ENCODE measurements around the gene CAPN5. TPM values are rescaled to one million over a fixed set of nuclear protein-coding genes. Genes with fewer than 3 reads are reported as not detected.
"Not testable (repeated sequence)": the region's sequence is repeated elsewhere in the genome, so short reads cannot be mapped to it uniquely, and the experiment has no call there.

CAPN5 gene
- polyA plus RNA-seq, 3 donors from 2014 or later, result 1.6 to 18.8 (median 6.1) TPM

GRCh38 chr11:77049026-77049425 is 17.7 kb upstream of the CAPN5 start:
- Mint-ChIP-seq H3K36me3 (no peaks in the 10 kb centered on the region), H3K27ac (no peak overlapping the region), H3K9me3 (no peaks in the 10 kb centered on the region), H3K27me3 (ENCODE audit: low read depth in 3 of 3) (peaks cover 4 to 11% (median 5%) of the 10 kb centered on the region in 3 donors), H3K4me3 (no peak overlapping the region), H3K4me1 (peaks cover 10 to 14% of the 10 kb centered on the region in 2 donors)
- no peak for DNase-seq

- Mint-ChIP-seq H3K4me1 (peaks cover 10% of the 10 kb centered on the region in 2 donors), H3K27me3 (ENCODE audit: low read depth in 3 of 3) (peaks cover 2 to 5% (median 5%) of the 10 kb centered on the region in 3 donors), H3K9me3 (peaks cover 0 to 3% (median 0%) of the 10 kb centered on the region in 6 donors), H3K36me3 (no peaks in the 10 kb centered on the region), H3K27ac (no peak overlapping the region), H3K4me3 (no peak overlapping the region)
- no peak for DNase-seq
Observed at GRCh38 chr11:77051511-77051910, 15.3 kb upstream of the CAPN5 start.

- H3K27ac Mint-ChIP-seq, result no peak overlapping the region
- peaks cover under 1 to 5% of the 10 kb centered on the region in 2 donors for H3K4me1 Mint-ChIP-seq
- no peak for DNase-seq
- H3K36me3 Mint-ChIP-seq, result no peaks in the 10 kb centered on the region
- no peak overlapping the region for H3K4me3 Mint-ChIP-seq
- H3K9me3 Mint-ChIP-seq, result peaks cover 0 to 7% (median 1%) of the 10 kb centered on the region in 6 donors
- H3K27me3 Mint-ChIP-seq (ENCODE audit: low read depth in 3 of 3), result peaks cover 2 to 5% (median 3%) of the 10 kb centered on the region in 3 donors
Observed at GRCh38 chr11:77052518-77052917, 14.3 kb upstream of the CAPN5 start.

GRCh38 chr11:77053217-77054015 is 13.4 kb upstream of the CAPN5 start:
- no peak for DNase-seq
- Mint-ChIP-seq H3K9me3 (peaks cover 0 to 7% (median 1%) of the 10 kb centered on the region in 6 donors), H3K27me3 (ENCODE audit: low read depth in 3 of 3) (peaks cover 0 to 5% (median 1%) of the 10 kb centered on the region in 3 donors), H3K36me3 (no peaks in the 10 kb centered on the region), H3K4me1 (peaks cover 0 to 5% of the 10 kb centered on the region in 2 donors), H3K27ac (no peak overlapping the region), H3K4me3 (no peak overlapping the region)

DNA sequence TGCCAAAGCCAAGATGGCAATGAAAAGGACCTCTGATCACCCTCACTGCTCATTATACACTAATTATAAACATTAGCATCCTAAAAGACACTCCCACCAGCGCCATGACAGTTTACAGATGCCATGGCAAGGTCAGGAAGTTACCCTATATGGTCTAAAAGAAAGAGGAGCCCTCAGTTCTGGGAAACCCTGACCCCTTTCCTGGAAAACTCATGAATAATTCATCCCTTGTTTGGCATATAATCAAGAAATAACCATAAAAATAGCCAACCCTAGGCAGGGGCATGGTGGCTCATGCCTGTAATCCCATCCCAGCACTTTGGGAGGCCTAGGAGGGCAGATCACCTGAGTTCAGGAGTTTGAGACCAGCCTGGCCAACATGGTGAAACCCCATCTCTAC is 12.7 kb upstream of the CAPN5 start:
- Mint-ChIP-seq H3K36me3 (no peaks in the 10 kb centered on the region), H3K27me3 (ENCODE audit: low read depth in 3 of 3) (peaks cover 0 to 5% (median 1%) of the 10 kb centered on the region in 3 donors), H3K4me3 (no peak overlapping the region), H3K4me1 (peaks cover 0 to 1% of the 10 kb centered on the region in 2 donors), H3K9me3 (peaks cover 0 to 7% (median 1%) of the 10 kb centered on the region in 6 donors), H3K27ac (no peak overlapping the region)
- no peak for DNase-seq

- peaks cover 0 to 5% (median 1%) of the 10 kb centered on the region in 3 donors for H3K27me3 Mint-ChIP-seq (ENCODE audit: low read depth in 3 of 3)
- no peak overlapping the region for H3K27ac Mint-ChIP-seq
- DNase-seq, result no peak
- no peak overlapping the region for H3K4me3 Mint-ChIP-seq
- H3K9me3 Mint-ChIP-seq, result peaks cover 0 to 7% (median 1%) of the 10 kb centered on the region in 6 donors
- no peaks in the 10 kb centered on the region for H3K36me3 Mint-ChIP-seq
- H3K4me1 Mint-ChIP-seq, result no peaks in the 10 kb centered on the region
Observed at GRCh38 chr11:77055101-77055561, 11.6 kb upstream of the CAPN5 start.

GRCh38 chr11:77055913-77056312 is 10.9 kb upstream of the CAPN5 start:
- H3K36me3 Mint-ChIP-seq, result no peaks in the 10 kb centered on the region
- no peak overlapping the region for H3K4me3 Mint-ChIP-seq
- no peaks in the 10 kb centered on the region for H3K4me1 Mint-ChIP-seq
- peaks cover 2 to 5% (median 5%) of the 10 kb centered on the region in 3 donors for H3K27me3 Mint-ChIP-seq (ENCODE audit: low read depth in 3 of 3)
- DNase-seq, result no peak
- peaks cover 0 to 7% (median 1%) of the 10 kb centered on the region in 6 donors for H3K9me3 Mint-ChIP-seq
- H3K27ac Mint-ChIP-seq, result no peak overlapping the region

GRCh38 chr11:77056814-77057402 is 9.9 kb upstream of the CAPN5 start:
- Mint-ChIP-seq H3K4me3 (no peak overlapping the region), H3K4me1 (no peaks in the 10 kb centered on the region), H3K9me3 (peaks cover 0 to 7% (median 3%) of the 10 kb centered on the region in 6 donors), H3K36me3 (no peaks in the 10 kb centered on the region), H3K27ac (no peak overlapping the region), H3K27me3 (ENCODE audit: low read depth in 3 of 3) (peaks cover 2 to 5% (median 5%) of the 10 kb centered on the region in 3 donors)
- no peak for DNase-seq

GRCh38 chr11:77057938-77058474 is 8.8 kb upstream of the CAPN5 start:
- Mint-ChIP-seq H3K36me3 (no peaks in the 10 kb centered on the region), H3K4me3 (no peak overlapping the region), H3K27me3 (ENCODE audit: low read depth in 3 of 3) (peaks cover 2 to 5% (median 5%) of the 10 kb centered on the region in 3 donors), H3K9me3 (peaks cover 0 to 7% (median 3%) of the 10 kb centered on the region in 6 donors), H3K4me1 (no peaks in the 10 kb centered on the region), H3K27ac (no peak overlapping the region)
- DNase-seq, result no peak

DNA sequence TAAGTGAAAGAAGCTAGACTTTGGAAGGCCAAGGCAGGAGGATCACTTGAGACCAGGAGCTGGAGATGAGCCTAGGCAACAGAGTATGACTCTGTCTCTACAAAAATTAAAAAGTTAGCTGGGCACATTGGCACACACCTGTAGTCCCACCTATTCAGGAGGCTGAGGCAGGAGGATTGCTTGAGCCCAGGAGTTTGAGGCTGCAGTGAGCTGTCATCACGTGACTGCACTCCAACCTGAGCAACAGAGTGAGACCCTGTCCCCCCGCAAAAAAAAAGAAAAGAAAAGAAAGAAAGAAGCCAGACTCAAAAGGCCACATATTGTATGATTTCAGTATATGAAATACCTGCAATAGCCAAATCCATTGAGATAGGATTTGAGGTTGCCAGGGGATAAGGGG is 7.9 kb upstream of the CAPN5 start:
- H3K27me3 Mint-ChIP-seq (ENCODE audit: low read depth in 3 of 3), result peaks cover 2 to 8% (median 5%) of the 10 kb centered on the region in 3 donors
- no peak overlapping the region for H3K27ac Mint-ChIP-seq
- no peaks in the 10 kb centered on the region for H3K4me1 Mint-ChIP-seq
- H3K9me3 Mint-ChIP-seq, result peaks cover 0 to 7% (median 3%) of the 10 kb centered on the region in 6 donors
- no peaks in the 10 kb centered on the region for H3K36me3 Mint-ChIP-seq
- no peak overlapping the region for H3K4me3 Mint-ChIP-seq
- DNase-seq, result no peak

DNA sequence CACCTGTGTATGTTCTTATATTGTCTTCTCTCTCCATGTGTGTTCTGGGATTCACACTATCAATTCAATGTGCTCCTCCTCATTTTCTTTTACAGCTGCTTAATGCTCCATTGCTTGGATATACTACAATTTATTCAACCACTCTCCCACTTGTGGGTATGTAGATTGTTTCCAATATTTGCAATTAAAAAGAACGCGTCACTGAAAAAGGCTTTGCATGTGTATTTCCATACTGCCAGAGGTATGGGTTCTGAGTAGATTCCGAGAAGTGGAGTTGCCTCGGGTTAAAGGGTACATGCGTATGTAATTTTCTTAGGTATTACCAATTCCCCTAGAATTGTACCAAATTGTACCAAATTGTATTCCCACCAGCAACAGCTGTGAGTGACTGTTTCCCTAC is 7.0 kb upstream of the CAPN5 start:
- no peak overlapping the region for H3K27ac Mint-ChIP-seq
- H3K4me1 Mint-ChIP-seq, result no peaks in the 10 kb centered on the region
- no peak overlapping the region for H3K4me3 Mint-ChIP-seq
- H3K27me3 Mint-ChIP-seq (ENCODE audit: low read depth in 3 of 3), result peaks cover 0 to 9% (median 2%) of the 10 kb centered on the region in 3 donors
- peaks cover 0 to 7% (median 3%) of the 10 kb centered on the region in 6 donors for H3K9me3 Mint-ChIP-seq
- no peaks in the 10 kb centered on the region for H3K36me3 Mint-ChIP-seq
- no peak for DNase-seq

DNA sequence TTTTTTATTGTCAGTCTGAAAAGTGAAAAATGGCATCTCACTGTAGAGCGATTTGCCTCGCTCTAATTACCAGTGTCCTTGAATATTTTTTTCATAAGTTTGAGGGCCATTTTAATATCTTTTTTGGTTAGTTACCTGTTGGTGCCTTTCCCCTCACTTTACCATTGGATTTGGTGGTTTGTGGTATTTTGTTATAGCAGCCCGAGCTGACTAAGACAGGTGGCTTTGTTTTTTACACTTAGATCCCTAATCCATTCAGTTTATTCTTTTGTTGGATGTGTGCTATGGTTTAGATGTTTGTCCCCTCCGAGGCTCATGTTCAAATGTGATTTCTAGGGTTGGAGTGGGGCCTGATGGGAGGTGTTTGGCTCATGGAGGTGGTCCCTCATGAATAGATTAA is 6.5 kb upstream of the CAPN5 start:
- Mint-ChIP-seq H3K27ac (no peak overlapping the region), H3K4me3 (no peak overlapping the region), H3K27me3 (ENCODE audit: low read depth in 3 of 3) (peaks cover 0 to 11% (median 2%) of the 10 kb centered on the region in 3 donors), H3K4me1 (no peaks in the 10 kb centered on the region), H3K36me3 (no peaks in the 10 kb centered on the region), H3K9me3 (peaks cover 0 to 7% (median 3%) of the 10 kb centered on the region in 6 donors)
- DNase-seq, result no peak

GRCh38 chr11:77061258-77061657 is 5.5 kb upstream of the CAPN5 start:
- H3K4me1 Mint-ChIP-seq, H3K4me3 Mint-ChIP-seq, H3K27ac Mint-ChIP-seq, H3K9me3 Mint-ChIP-seq, H3K36me3 Mint-ChIP-seq, DNase-seq: not testable (repeated sequence)
- peaks cover 0 to 14% (median 2%) of the 10 kb centered on the region in 3 donors for H3K27me3 Mint-ChIP-seq (ENCODE audit: low read depth in 3 of 3)

DNA sequence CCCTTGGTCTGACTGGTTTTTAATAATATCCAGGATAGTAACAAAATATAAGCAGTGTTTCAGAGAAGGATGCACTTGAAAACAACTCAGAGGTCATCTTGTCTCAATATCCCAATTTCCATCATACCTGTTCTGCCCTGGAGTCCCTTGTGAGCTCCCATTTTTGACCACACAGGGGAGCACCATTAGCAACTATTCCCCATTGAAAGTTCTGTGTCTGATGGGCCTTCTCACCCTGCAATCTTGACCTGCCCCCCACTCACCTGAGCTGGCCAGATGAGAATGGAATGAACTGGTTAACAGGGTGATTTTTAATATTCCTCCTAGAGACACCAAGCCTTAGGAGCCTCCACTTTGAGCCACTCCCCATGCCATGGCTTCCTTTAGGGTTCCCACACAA is 3.8 kb upstream of the CAPN5 start:
- DNase-seq, result no peak
- no peak overlapping the region for H3K4me3 Mint-ChIP-seq
- H3K27me3 Mint-ChIP-seq (ENCODE audit: low read depth in 3 of 3), result peaks cover 5 to 18% (median 8%) of the 10 kb centered on the region in 3 donors
- H3K36me3 Mint-ChIP-seq, result no peaks in the 10 kb centered on the region
- peaks cover 0 to 4% (median 0%) of the 10 kb centered on the region in 6 donors for H3K9me3 Mint-ChIP-seq
- H3K27ac Mint-ChIP-seq, result no peak overlapping the region
- peaks cover 14% of the 10 kb centered on the region in 2 donors for H3K4me1 Mint-ChIP-seq

Measured in immature natural killer cell (primary cell).